ENCODE measurements around the gene DUSP2.

- TF ChIP-seq CTCF (IDR thresholded peaks at IDR 0.05; ENCODE audit: low read length) (no peak), EZH2 (optimal IDR thresholded peaks at IDR 0.05; ENCODE audit: low read depth, low read length) (no peak)
Measured at GRCh38 chr2:96144481-96145035, 682 bp downstream of the DUSP2 start.
